ENCODE results near the gene SPIN2B. TPM values are rescaled to one million over a fixed set of nuclear protein-coding genes. Genes with fewer than 3 reads are reported as not detected.
"Not testable (repeated sequence)": the region's sequence is repeated elsewhere in the genome, so short reads cannot be mapped to it uniquely, and the experiment has no call there.

SPIN2B gene
- total and polyA plus RNA-seq, 2 donors (not counting 1 experiment from before 2014, with no cell fraction given), result 11.3 to 23.5 TPM

DNA sequence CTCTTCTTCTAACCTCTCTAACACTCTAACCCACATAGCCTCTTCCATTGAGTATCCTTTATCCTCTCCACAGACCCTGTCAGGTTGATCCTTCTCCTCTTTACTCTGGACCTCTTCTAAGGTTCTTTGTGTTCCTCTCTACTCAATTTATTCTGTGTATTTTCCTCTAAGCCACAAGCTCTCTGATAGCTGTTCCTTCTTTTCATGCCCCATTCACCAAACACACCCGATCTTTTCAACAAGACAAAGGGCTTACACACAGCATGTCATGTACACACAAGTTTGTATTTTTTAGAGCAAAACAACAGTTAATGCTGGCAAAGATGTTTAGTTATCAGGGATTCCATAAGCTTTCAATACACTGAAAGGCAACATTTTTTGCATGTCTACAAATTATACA, 1.9 kb downstream of the SPIN2B start:
- no peak for ATAC-seq (ENCODE audit: low read depth)
- Histone ChIP-seq H4K20me1 (ENCODE audit: control insufficient read depth, insufficient read depth, low read length, poor library complexity, severe bottlenecking) (no peaks in the 10 kb centered on the region), H3K4me3 (ENCODE audit: control extremely low read depth in 1 of 5, extremely low read depth in 1 of 5, insufficient read depth in 1 of 5, low read depth in 2 of 5, low read length in 4 of 5) (no peak overlapping the region), H2AFZ (ENCODE audit: insufficient read depth, low read depth, low read length, poor library complexity, severe bottlenecking) (no peak overlapping the region), H3K4me1 (ENCODE audit: control insufficient read depth in 2 of 2, insufficient read depth in 2 of 2, low read length in 2 of 2) (peaks cover 0 to 4% of the 10 kb centered on the region in 2 donors), H3K9ac (ENCODE audit: low read length) (no peak overlapping the region), H3K79me2 (ENCODE audit: control insufficient read depth, insufficient read depth, low read length) (no peaks in the 10 kb centered on the region), H3K9me3 (ENCODE audit: control extremely low read depth in 1 of 3, control insufficient read depth in 2 of 3, insufficient read depth in 1 of 3, low read length in 2 of 3) (no peaks in the 10 kb centered on the region), H3K4me2 (replicated peaks; ENCODE audit: low read depth, low read length, poor library complexity, severe bottlenecking) (no peak overlapping the region), H3K36me3 (replicated peaks in 1 of 2; ENCODE audit: control extremely low read depth in 1 of 2, control insufficient read depth in 1 of 2, extremely low read depth in 1 of 2, insufficient read depth in 2 of 2, low read length in 1 of 2) (no peaks in the 10 kb centered on the region), H3K27me3 (replicated peaks in 1 of 4; ENCODE audit: control extremely low read depth in 1 of 4, control insufficient read depth in 3 of 4, insufficient read depth in 4 of 4, low read length in 3 of 4) (no peaks in the 10 kb centered on the region), H3K27ac (ENCODE audit: low read length in 2 of 2) (no peak overlapping the region)
- no peak overlapping the region for H3K4me3 Mint-ChIP-seq
- POLR2A ChIA-PET, result no interaction called here
- no peak for TF ChIP-seq EZH2 (IDR thresholded peaks at IDR 0.05; ENCODE audit: borderline replicate concordance, insufficient read depth, low read depth, low read length, poor library complexity, severe bottlenecking)
- TF ChIP-seq, protein P1, sequence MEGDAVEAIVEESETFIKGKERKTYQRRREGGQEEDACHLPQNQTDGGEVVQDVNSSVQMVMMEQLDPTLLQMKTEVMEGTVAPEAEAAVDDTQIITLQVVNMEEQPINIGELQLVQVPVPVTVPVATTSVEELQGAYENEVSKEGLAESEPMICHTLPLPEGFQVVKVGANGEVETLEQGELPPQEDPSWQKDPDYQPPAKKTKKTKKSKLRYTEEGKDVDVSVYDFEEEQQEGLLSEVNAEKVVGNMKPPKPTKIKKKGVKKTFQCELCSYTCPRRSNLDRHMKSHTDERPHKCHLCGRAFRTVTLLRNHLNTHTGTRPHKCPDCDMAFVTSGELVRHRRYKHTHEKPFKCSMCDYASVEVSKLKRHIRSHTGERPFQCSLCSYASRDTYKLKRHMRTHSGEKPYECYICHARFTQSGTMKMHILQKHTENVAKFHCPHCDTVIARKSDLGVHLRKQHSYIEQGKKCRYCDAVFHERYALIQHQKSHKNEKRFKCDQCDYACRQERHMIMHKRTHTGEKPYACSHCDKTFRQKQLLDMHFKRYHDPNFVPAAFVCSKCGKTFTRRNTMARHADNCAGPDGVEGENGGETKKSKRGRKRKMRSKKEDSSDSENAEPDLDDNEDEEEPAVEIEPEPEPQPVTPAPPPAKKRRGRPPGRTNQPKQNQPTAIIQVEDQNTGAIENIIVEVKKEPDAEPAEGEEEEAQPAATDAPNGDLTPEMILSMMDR (IDR thresholded peaks at IDR 0.05), result no peak
- no CpG with 5 or more reads among the region's 1 CpG for WGBS (ENCODE audit: insufficient coverage)
- intact Hi-C loops (cut with micrococcal nuclease), result no loop called here
- H3K4me1 Mint-ChIP-seq, result peaks cover 17% of the 10 kb centered on the region
- CTCF ChIA-PET, result no interaction called here
- DNase-seq, result no peak
- H3K27me3 Mint-ChIP-seq, result no peaks in the 10 kb centered on the region
- no peaks in the 10 kb centered on the region for H3K9me3 Mint-ChIP-seq (ENCODE audit: insufficient read depth)
- H3K27ac Mint-ChIP-seq, result no peak overlapping the region

GRCh38 chrX:57117566-57117965, 3.8 kb downstream of the SPIN2B start:
- H3K9me3 ChIP-seq (ENCODE audit: control extremely low read depth in 1 of 3, control insufficient read depth in 2 of 3, insufficient read depth in 1 of 3, low read length in 2 of 3); POLR2A ChIA-PET; H3K27ac ChIP-seq (ENCODE audit: low read length in 2 of 2); H3K4me2 ChIP-seq (replicated peaks; ENCODE audit: low read depth, low read length, poor library complexity, severe bottlenecking); H3K4me3 ChIP-seq (ENCODE audit: control extremely low read depth in 1 of 5, extremely low read depth in 1 of 5, insufficient read depth in 1 of 5, low read depth in 2 of 5, low read length in 4 of 5); ATAC-seq (ENCODE audit: low read depth); H3K9ac ChIP-seq (ENCODE audit: low read length); H3K27me3 Mint-ChIP-seq; intact Hi-C loops (cut with micrococcal nuclease); H3K27ac Mint-ChIP-seq; H3K79me2 ChIP-seq (ENCODE audit: control insufficient read depth, insufficient read depth, low read length); H3K4me3 Mint-ChIP-seq; H3K27me3 ChIP-seq (replicated peaks in 1 of 4; ENCODE audit: control extremely low read depth in 1 of 4, control insufficient read depth in 3 of 4, insufficient read depth in 4 of 4, low read length in 3 of 4); H3K36me3 ChIP-seq (replicated peaks in 1 of 2; ENCODE audit: control extremely low read depth in 1 of 2, control insufficient read depth in 1 of 2, extremely low read depth in 1 of 2, insufficient read depth in 2 of 2, low read length in 1 of 2); H2AFZ ChIP-seq (ENCODE audit: insufficient read depth, low read depth, low read length, poor library complexity, severe bottlenecking); DNase-seq; H3K4me1 ChIP-seq (ENCODE audit: control insufficient read depth in 2 of 2, insufficient read depth in 2 of 2, low read length in 2 of 2); H3K9me3 Mint-ChIP-seq (ENCODE audit: insufficient read depth); H4K20me1 ChIP-seq (ENCODE audit: control insufficient read depth, insufficient read depth, low read length, poor library complexity, severe bottlenecking); CTCF ChIA-PET: not testable (repeated sequence)
- H3K4me1 Mint-ChIP-seq, result peaks cover 15% of the 10 kb centered on the region
- no CpG with 5 or more reads among the region's 4 CpGs for WGBS (ENCODE audit: insufficient coverage)

Measured in B cell (primary cell).